ENCODE measurements around the gene RHBDL3. TPM values are rescaled to one million over a fixed set of nuclear protein-coding genes. Genes with fewer than 3 reads are reported as not detected.
A peak's percentile ranks its signal among the peaks of the same experiment; 100 is the strongest.

The RHBDL3 gene
- total and polyA plus RNA-seq, 9 donors, result 1.1 to 2.4 (median 1.5) TPM

- Histone ChIP-seq H3K27ac (ENCODE audit: low read length) (no peak overlapping the region), H3K4me3 (ENCODE audit: low read length) (no peak overlapping the region), H3K36me3 (ENCODE audit: control insufficient read depth, insufficient read depth, low read length) (no peaks in the 10 kb centered on the region), H3K27me3 (ENCODE audit: control insufficient read depth, insufficient read depth, low read length) (peaks cover 4% of the 10 kb centered on the region), H3K9me3 (replicated peaks; ENCODE audit: control insufficient read depth, low read depth, low read length) (no peaks in the 10 kb centered on the region), H3K4me1 (ENCODE audit: control insufficient read depth, insufficient read depth, low read length) (peaks cover 35% of the 10 kb centered on the region)
- 24% methylated on average over 2 of the region's 4 CpGs for WGBS (ENCODE audit: insufficient coverage)
- DNase-seq, result no peak
Measured at GRCh38 chr17:32276171-32276601, 10.6 kb downstream of the RHBDL3 start.

DNA sequence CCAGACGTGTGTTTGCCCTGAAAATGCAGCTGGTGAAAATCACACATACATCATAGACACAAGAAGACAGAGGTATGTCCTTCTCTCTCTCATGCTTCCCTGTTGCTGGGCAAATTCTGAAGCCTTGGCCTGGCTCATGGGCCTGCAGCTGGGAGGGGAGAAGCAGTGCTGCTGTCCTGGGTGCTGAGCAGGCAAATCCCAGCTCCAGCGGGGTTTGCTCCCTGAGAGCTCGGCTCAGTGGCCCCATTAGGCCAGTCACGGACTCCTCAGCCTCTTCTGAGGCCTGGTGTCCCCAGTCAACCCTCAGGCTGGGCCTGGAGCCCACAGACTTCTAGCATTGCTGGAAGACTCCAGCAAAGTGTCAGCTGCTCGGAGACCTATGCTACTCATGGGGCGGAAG is 11.7 kb downstream of the RHBDL3 start:
- Histone ChIP-seq H3K4me1 (ENCODE audit: control insufficient read depth, insufficient read depth, low read length) (peaks cover 35% of the 10 kb centered on the region), H3K27ac (ENCODE audit: low read length) (no peak overlapping the region), H3K9me3 (replicated peaks; ENCODE audit: control insufficient read depth, low read depth, low read length) (no peaks in the 10 kb centered on the region), H3K27me3 (ENCODE audit: control insufficient read depth, insufficient read depth, low read length) (peaks cover 1% of the 10 kb centered on the region), H3K4me3 (ENCODE audit: low read length) (no peak overlapping the region), H3K36me3 (ENCODE audit: control insufficient read depth, insufficient read depth, low read length) (no peaks in the 10 kb centered on the region)
- 42% methylated on average over 5 of the region's 6 CpGs for WGBS (ENCODE audit: insufficient coverage)
- peak; percentile 68 for DNase-seq

DNA sequence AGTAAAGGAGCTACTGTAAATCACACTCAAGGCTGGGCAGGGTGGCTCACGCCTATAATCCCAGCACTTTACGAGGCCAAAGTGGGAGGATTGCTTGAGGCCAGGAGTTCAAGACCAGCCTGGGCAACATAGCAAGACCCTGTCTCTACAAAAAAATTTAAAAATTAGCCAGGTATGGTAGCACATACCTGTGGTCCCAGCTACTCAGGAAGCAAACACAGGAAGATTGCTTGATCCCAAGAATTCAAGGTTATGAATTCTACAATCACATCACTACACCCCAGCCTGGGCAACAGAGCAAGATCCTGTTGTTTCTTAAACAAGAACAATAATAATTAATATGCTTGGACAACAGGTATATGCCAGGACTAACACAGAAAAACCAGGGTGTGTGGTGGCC is 13.2 kb downstream of the RHBDL3 start:
- 94% methylated on average over 2 of the region's 2 CpGs for WGBS (ENCODE audit: insufficient coverage)
- DNase-seq, result no peak
- no peak overlapping the region for H3K27ac ChIP-seq (ENCODE audit: low read length)
- peaks cover 35% of the 10 kb centered on the region for H3K4me1 ChIP-seq (ENCODE audit: control insufficient read depth, insufficient read depth, low read length)
- H3K36me3 ChIP-seq (ENCODE audit: control insufficient read depth, insufficient read depth, low read length), result no peaks in the 10 kb centered on the region
- H3K9me3 ChIP-seq (replicated peaks; ENCODE audit: control insufficient read depth, low read depth, low read length), result no peaks in the 10 kb centered on the region
- no peak overlapping the region for H3K4me3 ChIP-seq (ENCODE audit: low read length)
- H3K27me3 ChIP-seq (ENCODE audit: control insufficient read depth, insufficient read depth, low read length), result no peaks in the 10 kb centered on the region

DNA sequence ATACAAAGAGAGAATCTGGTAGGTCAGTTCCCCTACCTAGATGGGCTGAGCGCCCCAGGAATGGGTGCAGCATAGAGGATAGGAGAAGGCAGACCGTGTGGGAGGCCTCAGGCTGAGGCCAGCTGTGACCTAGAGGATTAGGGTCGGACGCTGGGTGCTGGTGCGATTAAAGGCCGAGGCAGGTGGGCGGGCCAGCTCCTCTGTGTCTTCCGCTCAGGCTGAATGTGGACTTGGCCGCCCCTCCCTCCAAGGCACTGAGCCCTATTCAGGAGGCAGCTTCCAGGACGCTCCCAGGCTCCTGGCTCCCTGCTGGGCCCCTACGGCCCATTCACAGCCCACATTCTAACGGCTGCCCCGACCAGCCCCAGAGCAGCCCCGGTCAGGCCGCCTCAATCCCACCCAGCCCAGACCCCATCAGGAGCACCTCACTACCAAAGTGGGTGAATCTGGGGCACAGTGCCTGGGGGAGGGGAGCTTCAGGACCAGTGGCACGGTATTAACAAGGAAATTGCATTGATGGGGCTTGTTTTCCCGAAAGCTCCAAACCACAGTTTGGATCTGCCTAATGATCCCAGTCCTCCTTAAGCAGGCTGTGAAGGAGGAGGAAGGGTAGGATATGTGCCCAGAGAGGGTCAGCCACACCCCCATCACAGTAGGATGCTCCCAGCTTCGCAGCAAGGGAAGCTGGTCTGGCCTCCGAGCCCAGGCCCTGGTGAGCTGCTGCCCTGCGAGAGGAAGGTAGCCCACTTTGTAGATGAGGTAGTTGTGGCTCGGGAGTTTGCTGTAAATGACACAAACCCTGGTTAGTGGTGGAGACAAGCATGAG is 14.5 kb downstream of the RHBDL3 start:
- Histone ChIP-seq H3K36me3 (ENCODE audit: control insufficient read depth, insufficient read depth, low read length) (no peaks in the 10 kb centered on the region), H3K4me3 (ENCODE audit: low read length) (no peak overlapping the region), H3K27me3 (ENCODE audit: control insufficient read depth, insufficient read depth, low read length) (no peaks in the 10 kb centered on the region), H3K4me1 (ENCODE audit: control insufficient read depth, insufficient read depth, low read length) (peaks cover 31% of the 10 kb centered on the region), H3K9me3 (replicated peaks; ENCODE audit: control insufficient read depth, low read depth, low read length) (no peaks in the 10 kb centered on the region), H3K27ac (ENCODE audit: low read length) (no peak overlapping the region)
- DNase-seq, result no peak
- WGBS (ENCODE audit: insufficient coverage), result 29% methylated on average over 11 of the region's 21 CpGs

- H3K27me3 ChIP-seq (ENCODE audit: control insufficient read depth, insufficient read depth, low read length), result peaks cover under 1% of the 10 kb centered on the region
- no peaks in the 10 kb centered on the region for H3K9me3 ChIP-seq (replicated peaks; ENCODE audit: control insufficient read depth, low read depth, low read length)
- no peaks in the 10 kb centered on the region for H3K36me3 ChIP-seq (ENCODE audit: control insufficient read depth, insufficient read depth, low read length)
- H3K27ac ChIP-seq (ENCODE audit: low read length), result no peak overlapping the region
- WGBS (ENCODE audit: insufficient coverage), result 38% methylated on average over 5 of the region's 9 CpGs
- H3K4me3 ChIP-seq (ENCODE audit: low read length), result no peak overlapping the region
- peaks cover 23% of the 10 kb centered on the region for H3K4me1 ChIP-seq (ENCODE audit: control insufficient read depth, insufficient read depth, low read length)
- DNase-seq, result peak; percentile 43
Measured at GRCh38 chr17:32281011-32281451, 15.4 kb downstream of the RHBDL3 start.

- peaks cover 19% of the 10 kb centered on the region for H3K4me1 ChIP-seq (ENCODE audit: control insufficient read depth, insufficient read depth, low read length)
- no peak for DNase-seq
- no peak overlapping the region for H3K27ac ChIP-seq (ENCODE audit: low read length)
- no peaks in the 10 kb centered on the region for H3K9me3 ChIP-seq (replicated peaks; ENCODE audit: control insufficient read depth, low read depth, low read length)
- H3K4me3 ChIP-seq (ENCODE audit: low read length), result no peak overlapping the region
- H3K36me3 ChIP-seq (ENCODE audit: control insufficient read depth, insufficient read depth, low read length), result no peaks in the 10 kb centered on the region
- H3K27me3 ChIP-seq (ENCODE audit: control insufficient read depth, insufficient read depth, low read length), result peaks cover 2% of the 10 kb centered on the region
- WGBS (ENCODE audit: insufficient coverage), result 85% methylated on average over 11 of the region's 20 CpGs
Measured at GRCh38 chr17:32283745-32284201, 18.1 kb downstream of the RHBDL3 start.

- 84% methylated on average over 7 of the region's 8 CpGs for WGBS (ENCODE audit: insufficient coverage)
- H3K27ac ChIP-seq (ENCODE audit: low read length), result no peak overlapping the region
- no peak for DNase-seq
Measured at GRCh38 chr17:32285306-32285705, 19.7 kb downstream of the RHBDL3 start.

GRCh38 chr17:32285746-32286517 is 20.3 kb downstream of the RHBDL3 start:
- no peaks in the 10 kb centered on the region for H3K36me3 ChIP-seq (ENCODE audit: control insufficient read depth, insufficient read depth, low read length)
- peaks cover 2% of the 10 kb centered on the region for H3K27me3 ChIP-seq (ENCODE audit: control insufficient read depth, insufficient read depth, low read length)
- H3K4me1 ChIP-seq (ENCODE audit: control insufficient read depth, insufficient read depth, low read length), result peaks cover 8% of the 10 kb centered on the region
- 76% methylated on average over 9 of the region's 9 CpGs for WGBS (ENCODE audit: insufficient coverage)
- no peak overlapping the region for H3K27ac ChIP-seq (ENCODE audit: low read length)
- DNase-seq, result no peak
- no peaks in the 10 kb centered on the region for H3K9me3 ChIP-seq (replicated peaks; ENCODE audit: control insufficient read depth, low read depth, low read length)
- H3K4me3 ChIP-seq (ENCODE audit: low read length), result no peak overlapping the region

More at GRCh38 chr17:32285306-32285705, 19.7 kb downstream of the RHBDL3 start:
- Histone ChIP-seq H3K4me3 (ENCODE audit: low read length) (no peak overlapping the region), H3K36me3 (ENCODE audit: control insufficient read depth, insufficient read depth, low read length) (no peaks in the 10 kb centered on the region), H3K9me3 (replicated peaks; ENCODE audit: control insufficient read depth, low read depth, low read length) (no peaks in the 10 kb centered on the region), H3K27me3 (ENCODE audit: control insufficient read depth, insufficient read depth, low read length) (peaks cover 2% of the 10 kb centered on the region), H3K4me1 (ENCODE audit: control insufficient read depth, insufficient read depth, low read length) (peaks cover 14% of the 10 kb centered on the region)

- no peak for DNase-seq
- WGBS (ENCODE audit: insufficient coverage), result 90% methylated on average over 5 of the region's 5 CpGs
- Histone ChIP-seq H3K4me1 (ENCODE audit: control insufficient read depth, insufficient read depth, low read length) (peaks cover 6% of the 10 kb centered on the region), H3K9me3 (replicated peaks; ENCODE audit: control insufficient read depth, low read depth, low read length) (no peaks in the 10 kb centered on the region), H3K36me3 (ENCODE audit: control insufficient read depth, insufficient read depth, low read length) (no peaks in the 10 kb centered on the region), H3K27me3 (ENCODE audit: control insufficient read depth, insufficient read depth, low read length) (peaks cover 2% of the 10 kb centered on the region), H3K27ac (ENCODE audit: low read length) (no peak overlapping the region), H3K4me3 (ENCODE audit: low read length) (no peak overlapping the region)
Measured at GRCh38 chr17:32286518-32286900, 20.9 kb downstream of the RHBDL3 start.

DNA sequence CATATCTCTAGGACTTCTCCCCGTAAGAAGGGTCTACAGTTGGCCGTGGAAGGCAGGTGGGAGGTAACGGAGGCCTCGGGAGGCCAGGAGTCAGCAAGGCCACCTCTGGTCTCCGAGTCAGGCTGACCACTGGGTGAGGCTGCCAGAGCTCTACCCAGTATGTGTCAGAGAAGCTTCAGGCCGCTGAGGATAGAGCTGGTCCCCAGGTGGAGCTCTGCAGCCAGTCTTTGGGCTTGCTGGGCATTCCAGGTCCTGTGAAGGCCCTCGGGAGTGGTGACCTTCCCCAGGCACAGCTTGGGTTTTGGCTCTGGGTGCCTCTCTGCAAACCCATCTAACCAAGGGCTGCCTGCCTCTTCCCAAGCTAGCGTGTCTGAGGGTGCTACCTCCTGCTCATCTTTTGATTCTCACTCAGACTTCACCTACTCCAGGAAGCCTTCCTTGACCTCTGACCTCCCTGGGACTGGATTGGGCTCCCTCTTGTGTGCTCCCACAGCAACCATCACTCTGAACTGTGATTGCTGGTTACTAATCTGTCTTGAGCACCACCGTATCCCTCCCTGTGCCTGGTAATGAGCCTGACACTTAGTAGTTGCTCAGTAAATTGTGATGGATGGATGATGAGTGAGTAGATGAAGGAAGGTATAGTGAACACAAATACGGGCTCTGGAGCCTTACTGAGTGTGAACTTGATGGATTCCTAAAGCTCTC is 22.3 kb downstream of the RHBDL3 start:
- Histone ChIP-seq H3K27me3 (ENCODE audit: control insufficient read depth, insufficient read depth, low read length) (peaks cover 2% of the 10 kb centered on the region), H3K4me3 (ENCODE audit: low read length) (no peak overlapping the region), H3K4me1 (ENCODE audit: control insufficient read depth, insufficient read depth, low read length) (peaks cover 6% of the 10 kb centered on the region), H3K36me3 (ENCODE audit: control insufficient read depth, insufficient read depth, low read length) (no peaks in the 10 kb centered on the region), H3K9me3 (replicated peaks; ENCODE audit: control insufficient read depth, low read depth, low read length) (no peaks in the 10 kb centered on the region), H3K27ac (ENCODE audit: low read length) (no peak overlapping the region)
- DNase-seq, result no peak
- WGBS (ENCODE audit: insufficient coverage), result 88% methylated on average over 9 of the region's 10 CpGs
